Activated naive CD4-positive, alpha-beta T cell treated with Interleukin-2 at 50 U/mL for 16 hours (primary cell): ENCODE measurements around the gene COL17A1.

Experiments
- DNase-seq: peaks from one replicate; pipeline ENCODE4 v3.0.0-alpha.2; 2020

Gene COL17A1

GRCh38 chr10:104085801-104086400, at the start of gene COL17A1:
TSS of gene COL17A1 (minus strand) at chr10:104085880. CDS start at chr10:104080673, 5,207 bp downstream.
- no peak for DNase-seq

DNA sequence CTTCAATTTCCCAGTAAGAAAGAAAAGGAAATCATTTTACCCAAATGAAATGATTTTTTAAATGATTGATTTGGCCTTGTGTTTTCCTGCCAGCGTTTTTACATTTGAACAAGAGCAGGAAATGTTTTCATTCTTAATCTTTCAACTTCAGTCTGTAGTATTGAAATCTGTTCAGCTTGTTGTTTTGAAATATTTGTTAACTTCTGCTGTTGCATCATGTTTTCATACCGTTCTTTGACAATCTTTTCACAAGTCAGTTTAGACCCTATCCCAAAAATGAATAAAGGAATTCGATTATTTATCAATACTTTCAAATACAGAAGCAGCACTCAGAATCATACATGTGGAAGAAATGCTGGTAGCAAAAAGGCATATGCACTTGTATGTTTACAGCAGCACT, 44.4 kb upstream of the COL17A1 start:
- no peak for DNase-seq

DNA sequence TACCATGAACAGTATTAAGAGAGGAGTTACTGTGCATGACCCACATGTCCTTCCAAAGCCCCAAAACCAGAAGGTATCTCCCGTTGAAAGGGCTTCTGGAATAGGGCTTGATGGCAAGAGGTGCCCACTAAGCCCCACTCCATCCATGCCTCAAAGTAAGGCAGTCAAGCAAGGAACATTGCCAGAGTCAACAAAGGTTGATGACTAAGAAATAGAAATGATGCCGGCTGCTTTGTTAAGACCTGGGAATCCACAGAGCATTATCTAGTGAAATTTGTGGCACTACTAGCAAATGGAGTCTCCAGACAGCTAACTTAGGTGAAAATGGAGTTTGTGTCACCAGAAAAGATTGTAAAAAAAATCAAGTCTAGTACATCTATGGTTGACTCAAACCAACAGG, 42.5 kb upstream of the COL17A1 start:
- DNase-seq = no peak

DNA sequence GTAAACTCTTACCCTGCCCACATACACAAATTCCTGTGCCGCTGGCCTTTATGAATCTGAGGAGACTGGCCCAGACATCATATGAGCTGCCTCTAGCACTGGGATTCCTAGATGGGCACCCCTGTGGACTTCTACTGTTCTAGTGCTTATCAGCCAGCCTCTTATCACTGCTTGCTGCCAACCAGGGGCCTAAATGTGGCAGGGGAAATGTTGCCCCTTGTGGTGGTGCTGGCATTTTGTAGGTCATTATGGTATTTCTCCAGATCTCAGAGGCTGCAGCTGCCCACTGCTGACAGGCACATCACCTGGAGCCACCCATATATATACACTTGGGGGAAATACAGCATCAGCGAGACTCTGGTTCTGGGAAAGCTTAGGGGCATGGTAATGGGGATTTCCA, 41.7 kb upstream of the COL17A1 start:
- DNase-seq = no peak

DNA sequence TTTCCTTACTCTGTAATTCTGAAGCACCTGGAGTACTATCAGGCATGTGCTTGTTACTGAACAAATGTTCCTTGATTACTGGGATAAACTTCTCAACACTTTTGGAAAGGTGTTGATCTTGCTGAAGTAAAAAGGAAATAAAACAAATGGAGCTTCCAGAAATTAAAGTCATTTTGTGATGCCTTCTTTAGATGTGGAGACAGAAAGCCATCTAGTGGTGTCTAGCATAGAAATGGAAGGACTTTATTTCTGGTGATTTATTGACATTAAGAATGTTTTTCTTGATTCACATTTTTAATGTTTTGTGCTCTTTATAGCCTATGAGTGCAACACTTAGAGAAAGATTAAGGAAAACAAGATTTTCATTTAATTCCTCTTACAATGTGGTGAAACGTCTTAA, 37.7 kb upstream of the COL17A1 start:
- no peak for DNase-seq

GRCh38 chr10:104122225-104123107, 36.8 kb upstream of the COL17A1 start:
- no peak for DNase-seq

- DNase-seq = peak; percentile 99
These were observed 36.0 kb upstream of the COL17A1 start, which contains the start of gene SFR1 for GRCh38 chr10:104121485-104122224. TSS of gene SFR1 (plus strand) at chr10:104122171. CDS start at chr10:104122184, 13 bp downstream.

DNA sequence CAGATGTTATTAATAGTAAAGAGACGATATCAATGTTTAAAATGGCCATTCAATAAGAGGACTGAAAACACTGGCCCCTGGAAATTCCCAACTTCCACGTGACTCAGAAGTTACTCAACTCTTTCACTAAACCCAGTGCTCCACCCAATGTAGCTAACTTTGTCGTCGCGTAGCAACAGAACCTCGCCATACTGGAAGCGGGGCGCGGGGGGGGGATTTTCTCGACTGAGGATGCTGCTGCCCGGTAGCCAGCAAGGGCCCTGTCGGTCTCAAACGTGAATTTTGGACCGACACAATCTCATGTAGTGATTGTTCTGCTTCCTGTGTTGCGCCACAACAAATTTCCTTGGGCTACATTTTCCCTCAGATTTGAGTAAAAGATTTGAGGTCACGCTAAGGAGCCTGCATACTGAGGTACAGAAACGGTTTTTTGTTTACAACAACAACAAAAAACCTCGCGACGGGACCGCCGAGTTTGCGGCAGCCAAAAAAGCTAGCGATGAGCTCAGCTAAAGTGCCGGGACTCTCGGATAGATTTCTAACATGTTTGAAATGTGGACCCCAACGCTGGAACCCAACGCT, 35.3 kb upstream of the COL17A1 start:
- DNase-seq = peak; percentile 90

GRCh38 chr10:104120512-104120902, 34.8 kb upstream of the COL17A1 start:
- no peak for DNase-seq

GRCh38 chr10:104119996-104120395, 34.3 kb upstream of the COL17A1 start:
- no peak for DNase-seq

- DNase-seq = no peak
These were observed 32.2 kb upstream of the COL17A1 start for GRCh38 chr10:104117839-104118323.

GRCh38 chr10:104113376-104113956, 27.8 kb upstream of the COL17A1 start:
- DNase-seq = no peak

DNA sequence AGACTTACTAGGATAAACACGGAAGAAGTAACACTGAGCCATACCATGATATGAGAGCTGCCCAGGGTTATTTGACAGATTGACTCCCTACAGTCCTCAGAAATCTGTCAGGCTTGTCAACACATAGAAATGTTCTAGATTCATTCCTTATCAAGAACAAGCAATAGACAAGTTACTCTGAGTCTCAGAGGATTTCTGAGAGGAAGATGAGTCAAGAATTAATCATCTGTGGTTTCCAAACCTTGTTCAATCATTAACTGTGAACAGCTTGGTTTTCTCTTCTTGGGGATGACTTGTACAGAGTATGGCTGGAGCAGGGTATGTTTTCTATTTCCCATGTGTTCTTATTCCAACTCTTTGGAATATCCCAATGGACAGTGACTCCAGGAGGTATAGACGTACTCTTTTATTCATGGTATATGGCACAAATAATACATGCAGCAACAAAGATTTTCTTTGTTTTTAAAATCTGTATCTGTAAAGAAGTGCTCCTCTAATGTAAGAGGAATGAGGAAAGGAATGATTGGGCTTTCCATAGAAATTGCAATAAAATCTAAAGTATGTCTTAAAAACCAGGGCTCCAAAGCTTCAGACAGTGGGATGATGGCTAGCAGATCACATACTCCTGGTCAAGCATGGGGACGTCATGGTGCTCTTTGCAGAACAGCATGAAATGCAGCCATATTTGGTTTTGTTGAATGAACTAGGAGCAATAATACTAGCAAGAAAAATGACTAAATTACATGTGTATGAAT, 24.4 kb upstream of the COL17A1 start:
- no peak for DNase-seq

DNA sequence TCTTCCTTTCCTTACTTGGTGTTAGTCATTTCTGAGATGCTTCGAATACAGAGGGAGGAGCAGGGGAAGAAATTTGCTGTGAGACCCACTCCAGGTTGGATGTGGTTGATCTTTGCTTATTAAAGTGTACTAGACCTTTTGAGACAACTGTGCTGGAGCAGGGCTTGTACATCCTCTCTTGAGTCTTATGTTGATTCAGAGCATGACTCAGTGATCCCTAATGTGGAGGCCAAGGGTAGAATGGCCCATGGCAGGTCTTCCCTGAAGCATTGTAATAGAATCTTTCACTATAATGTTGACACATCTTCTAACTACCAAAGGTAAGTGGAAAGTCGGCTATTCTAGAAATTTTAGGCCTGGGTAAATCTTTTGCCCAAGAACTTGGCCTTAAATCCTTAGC, 19.2 kb upstream of the COL17A1 start:
- no peak for DNase-seq

- DNase-seq = no peak
These were observed 18.7 kb upstream of the COL17A1 start for GRCh38 chr10:104104418-104104817.

DNA sequence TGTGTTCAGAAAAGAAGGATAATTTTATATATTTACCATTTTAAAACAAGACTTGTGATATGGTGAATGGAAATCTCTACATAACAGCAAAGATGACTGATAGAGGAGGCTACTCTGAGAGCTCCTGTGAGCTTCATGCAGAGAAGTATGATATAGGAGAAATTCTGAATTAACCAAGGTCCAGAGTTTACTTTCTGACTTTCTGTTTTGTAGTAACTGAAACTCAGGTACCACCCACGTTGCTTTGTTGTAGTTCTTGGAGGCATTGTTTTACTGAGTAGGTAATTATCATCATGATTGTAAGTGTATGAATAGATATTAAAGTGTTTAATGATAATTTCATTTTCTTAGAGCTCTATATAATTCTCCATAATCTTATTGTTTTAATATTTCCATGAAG, 18.3 kb upstream of the COL17A1 start:
- DNase-seq = no peak

DNA sequence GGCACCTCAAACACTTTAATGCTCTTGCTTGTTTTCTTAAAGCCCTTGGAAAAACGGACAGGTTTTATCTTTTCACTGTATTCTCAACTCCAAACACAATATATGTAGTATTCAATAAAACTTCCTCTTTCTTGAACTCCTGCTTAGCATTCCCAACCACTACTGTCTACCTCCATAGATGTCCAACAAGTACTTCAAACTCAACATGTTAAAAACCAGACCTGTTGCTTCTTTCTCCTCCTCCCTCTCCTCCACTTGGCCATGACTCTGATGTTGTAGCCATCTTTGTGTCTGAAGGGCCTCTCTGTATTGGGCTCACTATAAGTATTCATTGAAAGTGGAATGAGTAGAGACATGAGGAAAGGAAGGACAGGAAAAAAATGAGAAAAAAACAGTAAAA, 16.2 kb upstream of the COL17A1 start:
- DNase-seq = no peak

DNA sequence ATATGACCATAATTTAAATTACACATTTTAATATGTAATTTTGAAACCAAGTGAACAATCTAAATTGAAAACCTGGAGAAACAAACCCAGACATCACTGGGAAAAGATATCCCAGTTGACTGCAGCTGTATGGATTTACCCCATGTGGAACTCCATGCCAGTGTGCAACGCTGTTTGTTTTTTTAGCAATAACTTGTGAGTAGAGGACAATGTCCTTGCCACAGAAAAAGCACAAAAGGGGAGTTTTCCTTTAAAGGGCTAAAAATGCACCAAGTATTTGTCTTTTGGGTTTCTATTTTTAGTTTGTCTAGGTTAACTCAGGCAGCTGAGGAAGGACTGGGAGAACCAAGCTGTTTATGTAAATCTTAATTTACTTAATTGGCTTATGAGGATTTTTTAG, 15.1 kb upstream of the COL17A1 start:
- no peak for DNase-seq

- DNase-seq = no peak
These were observed 14.3 kb upstream of the COL17A1 start for GRCh38 chr10:104099941-104100340.

DNA sequence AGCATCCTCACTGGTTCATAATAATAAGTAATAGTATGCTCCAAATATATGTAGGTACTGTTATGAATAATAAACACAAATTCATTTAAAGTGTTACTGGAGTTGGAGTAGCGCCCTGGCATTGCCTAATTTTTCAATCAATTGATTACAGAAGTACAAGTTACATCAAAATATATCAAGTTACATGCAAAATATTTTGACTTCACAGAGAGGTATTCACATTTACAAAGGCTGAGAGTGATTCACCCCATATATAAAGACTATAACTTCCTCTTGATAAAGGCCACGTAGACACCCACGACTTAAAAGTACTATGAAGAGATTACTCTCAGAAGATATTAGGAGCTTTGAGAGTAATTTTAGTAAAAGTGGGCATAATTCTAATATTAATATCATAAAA, 13.6 kb upstream of the COL17A1 start:
- DNase-seq = no peak

GRCh38 chr10:104098358-104098925, 12.8 kb upstream of the COL17A1 start:
- DNase-seq = no peak

- DNase-seq = no peak
These were observed 11.0 kb upstream of the COL17A1 start for GRCh38 chr10:104096692-104097091.
